Right atrium auricular region (tissue), 2 donors: ENCODE measurements around the gene HP. TPM values are rescaled to one million over a fixed set of nuclear protein-coding genes. Genes with fewer than 3 reads are reported as not detected.

ENCODE experiments used
- DNase-seq: peaks from one replicate; pipeline ENCODE4 v3.0.0-alpha.2; 2019; ENCODE audit warnings: low spot score
- H3K27ac ChIP-seq, 2 donors: fragments of 200-600 bp; sonication (generic); 1 replicate in 1 of 2; 2 replicates in 1 of 2; pipeline ENCODE4 v1.5.1; 2016 to 2019
- H3K27me3 ChIP-seq, 2 donors: fragments of 200-600 bp; sonication (generic); one replicate each; pipeline versions ENCODE4 v1.5.1 to v1.6.0; 2017 to 2019
- H3K36me3 ChIP-seq: fragments of 200-600 bp; sonication (generic); one replicate; pipeline ENCODE4 v1.5.1; 2016
- H3K4me1 ChIP-seq, 2 donors: fragments of 200-600 bp; sonication (generic); one replicate each; pipeline versions ENCODE4 v1.5.1 to v1.6.0; 2017 to 2019
- H3K4me3 ChIP-seq, 2 donors: fragments of 200-600 bp; sonication (generic); 1 replicate in 1 of 2; 2 replicates in 1 of 2; pipeline ENCODE4 v1.5.1; 2017 to 2019; ENCODE audit warnings: mild to moderate bottlenecking in 1 of 2, moderate library complexity in 1 of 2
- H3K9me3 ChIP-seq, 2 donors: fragments of 200-600 bp; sonication (generic); one replicate each; pipeline ENCODE4 v1.5.1; 2019
- CTCF ChIP-seq, 2 donors: fragments of 200-600 bp; sonication (generic); IDR thresholded peaks; one replicate each; pipeline ENCODE4 v1.5.1; 2019; ENCODE audit warnings: antibody characterized with exemption in 2 of 2
- total RNA-seq, 2 donors: library from RNA; depleted of rRNA; stranded (reverse); fragments of >200 nt; gene quantifications; one replicate each; pipeline ENCODE4 v1.1.0, GENCODE V29; 2016

Gene HP
- total RNA-seq, 2 donors from 2014 or later = 52.7 to 1,105 TPM

- Histone ChIP-seq H3K36me3 (peaks cover 43% of the 10 kb centered on the region), H3K27me3 (no peaks in the 10 kb centered on the region), H3K27ac (no peak overlapping the region), H3K4me3 (no peak overlapping the region), H3K9me3 (peaks cover 0 to 8% of the 10 kb centered on the region in 2 donors), H3K4me1 (peaks cover 0 to 12% of the 10 kb centered on the region in 2 donors)
- DNase-seq = no peak
- TF ChIP-seq CTCF (IDR thresholded peaks at IDR 0.05) = no peak
Measured at GRCh38 chr16:72083778-72084404, 29.6 kb downstream of the HP start.

GRCh38 chr16:72084445-72084844 lies 30.1 kb downstream of the HP start:
- Histone ChIP-seq H3K27ac (peak overlapping the region in 1 of 2 donors; percentile 37), H3K4me1 (peaks cover 0 to 12% of the 10 kb centered on the region in 2 donors), H3K36me3 (peaks cover 49% of the 10 kb centered on the region)

GRCh38 chr16:72085002-72085401 lies 30.7 kb downstream of the HP start:
- peaks cover 55% of the 10 kb centered on the region for H3K36me3 ChIP-seq

More at GRCh38 chr16:72084445-72084844, 30.1 kb downstream of the HP start:
- DNase-seq = no peak
- TF ChIP-seq CTCF (IDR thresholded peaks at IDR 0.05) = no peak
- peaks cover 0 to 8% of the 10 kb centered on the region in 2 donors for H3K9me3 ChIP-seq
- H3K27me3 ChIP-seq = no peaks in the 10 kb centered on the region
- H3K4me3 ChIP-seq = no peak overlapping the region

GRCh38 chr16:72091217-72091616 lies 36.9 kb downstream of the HP start:
- peaks cover 0 to 35% of the 10 kb centered on the region in 2 donors for H3K4me1 ChIP-seq
- no peak for DNase-seq
- no peak overlapping the region for H3K27ac ChIP-seq
- no peaks in the 10 kb centered on the region for H3K9me3 ChIP-seq
- peaks cover 44% of the 10 kb centered on the region for H3K36me3 ChIP-seq
- H3K4me3 ChIP-seq = no peak overlapping the region
- no peaks in the 10 kb centered on the region for H3K27me3 ChIP-seq
- TF ChIP-seq CTCF (IDR thresholded peaks at IDR 0.05) = no peak

More at GRCh38 chr16:72085002-72085401, 30.7 kb downstream of the HP start:
- no peak for TF ChIP-seq CTCF (IDR thresholded peaks at IDR 0.05)
- H3K4me1 ChIP-seq = peaks cover 0 to 12% of the 10 kb centered on the region in 2 donors
- H3K9me3 ChIP-seq = peaks cover 0 to 8% of the 10 kb centered on the region in 2 donors
- no peaks in the 10 kb centered on the region for H3K27me3 ChIP-seq
- no peak overlapping the region for H3K4me3 ChIP-seq
- H3K27ac ChIP-seq = peak overlapping the region in 1 of 2 donors; percentile 45
- no peak for DNase-seq

GRCh38 chr16:72092832-72093447 lies 38.6 kb downstream of the HP start:
- DNase-seq = no peak

More at GRCh38 chr16:72092832-72093447, 38.6 kb downstream of the HP start:
- H3K27ac ChIP-seq = peak overlapping the region; percentile 81 to 86
- H3K9me3 ChIP-seq = no peaks in the 10 kb centered on the region
- TF ChIP-seq CTCF (IDR thresholded peaks at IDR 0.05) = no peak
- peak overlapping the region; percentile 88 to 91 for H3K4me3 ChIP-seq
- H3K27me3 ChIP-seq = no peaks in the 10 kb centered on the region
- peaks cover 44% of the 10 kb centered on the region for H3K36me3 ChIP-seq
- H3K4me1 ChIP-seq = peaks cover 0 to 35% of the 10 kb centered on the region in 2 donors
